Stimulated activated naive CD8-positive, alpha-beta T cell treated with anti-CD3 and anti-CD28 coated beads, Interleukin-15, amount 100 ng/mL, for 72 hours (primary cell): ENCODE measurements around the gene PDE4D.
"Not testable (repeated sequence)": the region's sequence is repeated elsewhere in the genome, so short reads cannot be mapped to it uniquely, and the experiment has no call there.

Experiments
- ATAC-seq: fragments of 150-1000 bp; cut with Tn5 transposase; 2 replicates; pipeline ENCODE4 v1.10.0; 2021; ENCODE audit warnings: mild to moderate bottlenecking, moderate library complexity
- DNase-seq, 2 donors: peaks; one replicate each; pipeline ENCODE4 v3.0.0; 2021 to 2022
- H3K27ac Mint-ChIP-seq, 2 donors: one replicate each; pipeline ENCODE4 v1.8.0; 2022; ENCODE audit warnings: mild to moderate bottlenecking in 2 of 2, mixed read lengths in 2 of 2, moderate library complexity in 2 of 2
- H3K27me3 Mint-ChIP-seq: one replicate; pipeline ENCODE4 v1.8.0; 2022; ENCODE audit warnings: mixed read lengths
- H3K4me1 Mint-ChIP-seq: one replicate; pipeline ENCODE4 v1.8.0; 2022; ENCODE audit warnings: mild to moderate bottlenecking, mixed read lengths
- H3K4me3 Mint-ChIP-seq, 2 donors: one replicate each; pipeline ENCODE4 v1.8.0; 2022; ENCODE audit warnings: mild to moderate bottlenecking in 2 of 2, mixed read lengths in 2 of 2, moderate library complexity in 1 of 2
- H3K9me3 Mint-ChIP-seq, 2 donors: one replicate each; pipeline ENCODE4 v1.8.0; 2022; ENCODE audit warnings: mixed read lengths in 2 of 2

The PDE4D gene

GRCh38 chr5:59474324-59474723, 419.2 kb downstream of the PDE4D start:
- Mint-ChIP-seq H3K27me3 (no peaks in the 10 kb centered on the region), H3K27ac (no peak overlapping the region), H3K4me1 (no peaks in the 10 kb centered on the region), H3K4me3 (no peak overlapping the region), H3K9me3 (peaks cover 0 to 5% of the 10 kb centered on the region in 2 donors)
- no peak for ATAC-seq
- DNase-seq, result no peak

- DNase-seq (no peak), ATAC-seq (no peak)
- H3K4me1 Mint-ChIP-seq, result no peaks in the 10 kb centered on the region
- peak overlapping the region in 1 of 2 donors; percentile 13 for H3K27ac Mint-ChIP-seq
- H3K9me3 Mint-ChIP-seq, result peaks cover 0 to 5% of the 10 kb centered on the region in 2 donors
- H3K4me3 Mint-ChIP-seq, result no peak overlapping the region
- no peaks in the 10 kb centered on the region for H3K27me3 Mint-ChIP-seq
Observed at GRCh38 chr5:59473611-59474010, 419.9 kb downstream of the PDE4D start.

- peaks cover 9% of the 10 kb centered on the region for H3K27me3 Mint-ChIP-seq
- H3K4me3 Mint-ChIP-seq, result no peak overlapping the region
- no peaks in the 10 kb centered on the region for H3K4me1 Mint-ChIP-seq
- no peak overlapping the region for H3K27ac Mint-ChIP-seq
- no peaks in the 10 kb centered on the region for H3K9me3 Mint-ChIP-seq
- no peak for ATAC-seq
- no peak for DNase-seq
Observed at GRCh38 chr5:59471463-59471862, 422.1 kb downstream of the PDE4D start.

GRCh38 chr5:59467969-59468368, 425.6 kb downstream of the PDE4D start:
- H3K27me3 Mint-ChIP-seq, result peaks cover 10% of the 10 kb centered on the region
- ATAC-seq (no peak), DNase-seq (no peak)
- no peak overlapping the region for H3K4me3 Mint-ChIP-seq
- H3K9me3 Mint-ChIP-seq, result no peaks in the 10 kb centered on the region
- no peak overlapping the region for H3K27ac Mint-ChIP-seq
- no peaks in the 10 kb centered on the region for H3K4me1 Mint-ChIP-seq

GRCh38 chr5:59466271-59466670, 427.3 kb downstream of the PDE4D start:
- no peak overlapping the region for H3K4me3 Mint-ChIP-seq
- H3K27me3 Mint-ChIP-seq, result peaks cover 10% of the 10 kb centered on the region
- DNase-seq, result no peak
- H3K9me3 Mint-ChIP-seq, result no peaks in the 10 kb centered on the region
- H3K4me1 Mint-ChIP-seq, result no peaks in the 10 kb centered on the region
- no peak overlapping the region for H3K27ac Mint-ChIP-seq
- no peak for ATAC-seq

- Mint-ChIP-seq H3K9me3 (no peaks in the 10 kb centered on the region), H3K27me3 (peaks cover 10% of the 10 kb centered on the region), H3K27ac (no peak overlapping the region), H3K4me3 (no peak overlapping the region), H3K4me1 (no peaks in the 10 kb centered on the region)
- DNase-seq, result no peak
- ATAC-seq, result no peak
Observed at GRCh38 chr5:59464969-59465368, 428.6 kb downstream of the PDE4D start.

GRCh38 chr5:59463618-59464166, 429.8 kb downstream of the PDE4D start:
- ATAC-seq, H3K4me1 Mint-ChIP-seq: not testable (repeated sequence)

GRCh38 chr5:59462956-59463355, 430.6 kb downstream of the PDE4D start:
- H3K9me3 Mint-ChIP-seq, result no peaks in the 10 kb centered on the region
- peaks cover 10% of the 10 kb centered on the region for H3K27me3 Mint-ChIP-seq
- no peak for ATAC-seq
- no peak for DNase-seq
- H3K27ac Mint-ChIP-seq, result no peak overlapping the region
- no peaks in the 10 kb centered on the region for H3K4me1 Mint-ChIP-seq
- no peak overlapping the region for H3K4me3 Mint-ChIP-seq

More at GRCh38 chr5:59463618-59464166, 429.8 kb downstream of the PDE4D start:
- DNase-seq, H3K4me3 Mint-ChIP-seq, H3K9me3 Mint-ChIP-seq, H3K27ac Mint-ChIP-seq: not testable (repeated sequence)
- peaks cover 10% of the 10 kb centered on the region for H3K27me3 Mint-ChIP-seq

GRCh38 chr5:59460368-59461153, 433.0 kb downstream of the PDE4D start:
- no peak for ATAC-seq
- Mint-ChIP-seq H3K4me3 (no peak overlapping the region), H3K27me3 (no peaks in the 10 kb centered on the region), H3K9me3 (peaks cover 0 to 12% of the 10 kb centered on the region in 2 donors), H3K4me1 (no peaks in the 10 kb centered on the region), H3K27ac (no peak overlapping the region)
- DNase-seq, result no peak

GRCh38 chr5:59458966-59459729, 434.4 kb downstream of the PDE4D start:
- no peak for ATAC-seq
- Mint-ChIP-seq H3K27me3 (no peaks in the 10 kb centered on the region), H3K4me3 (no peak overlapping the region), H3K27ac (no peak overlapping the region), H3K4me1 (no peaks in the 10 kb centered on the region), H3K9me3 (peaks cover 0 to 12% of the 10 kb centered on the region in 2 donors)
- no peak for DNase-seq

GRCh38 chr5:59458321-59458720, 435.2 kb downstream of the PDE4D start:
- Mint-ChIP-seq H3K4me1 (no peaks in the 10 kb centered on the region), H3K4me3 (no peak overlapping the region), H3K27me3 (no peaks in the 10 kb centered on the region), H3K27ac (no peak overlapping the region), H3K9me3 (peaks cover 0 to 12% of the 10 kb centered on the region in 2 donors)
- DNase-seq, result no peak
- ATAC-seq, result no peak

- Mint-ChIP-seq H3K27ac (no peak overlapping the region), H3K27me3 (no peaks in the 10 kb centered on the region)
- ATAC-seq, result no peak
Observed at GRCh38 chr5:59449905-59450644, 443.5 kb downstream of the PDE4D start.

GRCh38 chr5:59446356-59446755, 447.2 kb downstream of the PDE4D start:
- no peaks in the 10 kb centered on the region for H3K9me3 Mint-ChIP-seq
- H3K27me3 Mint-ChIP-seq, result no peaks in the 10 kb centered on the region
- H3K4me3 Mint-ChIP-seq, result no peak overlapping the region
- no peak overlapping the region for H3K27ac Mint-ChIP-seq
- no peaks in the 10 kb centered on the region for H3K4me1 Mint-ChIP-seq
- no peak for DNase-seq
- ATAC-seq, result no peak

More at GRCh38 chr5:59449905-59450644, 443.5 kb downstream of the PDE4D start:
- no peak for DNase-seq
- Mint-ChIP-seq H3K9me3 (no peaks in the 10 kb centered on the region), H3K4me1 (no peaks in the 10 kb centered on the region), H3K4me3 (no peak overlapping the region)

GRCh38 chr5:59445741-59446140, 447.8 kb downstream of the PDE4D start:
- H3K9me3 Mint-ChIP-seq, result no peaks in the 10 kb centered on the region
- H3K27me3 Mint-ChIP-seq, result no peaks in the 10 kb centered on the region
- ATAC-seq (no peak), DNase-seq (no peak)
- no peak overlapping the region for H3K27ac Mint-ChIP-seq
- no peak overlapping the region for H3K4me3 Mint-ChIP-seq
- no peaks in the 10 kb centered on the region for H3K4me1 Mint-ChIP-seq

- ATAC-seq (no peak), DNase-seq (no peak)
- Mint-ChIP-seq H3K9me3 (no peaks in the 10 kb centered on the region), H3K4me3 (no peak overlapping the region), H3K27ac (no peak overlapping the region), H3K27me3 (peaks cover 8% of the 10 kb centered on the region), H3K4me1 (no peaks in the 10 kb centered on the region)
Observed at GRCh38 chr5:59439303-59439702, 454.2 kb downstream of the PDE4D start.
